Left ventricle myocardium inferior (tissue), 1 donor: ENCODE data around the gene CELF4. TPM values are rescaled to one million over a fixed set of nuclear protein-coding genes. Genes with fewer than 3 reads are reported as not detected.
A peak's percentile ranks its signal among the peaks of the same experiment; 100 is the strongest.

Experiments
- DNase-seq: peaks from one replicate; pipeline ENCODE4 v3.0.0-alpha.2; 2020
- H3K27ac ChIP-seq: fragments of 200-600 bp; replicated peaks from 2 replicates; pipeline ENCODE4 v1.8.0; 2021
- H3K27me3 ChIP-seq: fragments of 200-600 bp; 2 replicates; pipeline ENCODE4 v1.8.0; 2021; ENCODE audit warnings: low read depth
- H3K36me3 ChIP-seq: fragments of 200-600 bp; 2 replicates; pipeline ENCODE4 v1.8.0; 2021
- H3K4me1 ChIP-seq: fragments of 200-600 bp; 2 replicates; pipeline ENCODE4 v1.8.0; 2021
- H3K4me3 ChIP-seq: fragments of 200-600 bp; 2 replicates; pipeline ENCODE4 v1.8.0; 2021; ENCODE audit warnings: mild to moderate bottlenecking, moderate library complexity
- H3K9me3 ChIP-seq: fragments of 200-600 bp; replicated peaks from 2 replicates; pipeline ENCODE4 v1.8.0; 2021
- intact Hi-C: fragments of 100-400 bp; cut with micrococcal nuclease; formaldehyde crosslinking; loops from one replicate; pipeline ENCODE4 v1.11.0; 2022
- total RNA-seq: library from RNA; stranded (reverse); fragmentation: NEBNext Ultra II Directional; extraction: Animal tissue kit (Norgen Biotek cat#: 25700); gene quantifications from one replicate; pipeline ENCODE4 v1.2.1, GENCODE V29; 2021
- TF ChIP-seq, protein P1 (sequence below): fragments of 200-600 bp; IDR thresholded peaks from 2 replicates; pipeline ENCODE4 v1.8.0; 2021; ENCODE audit warnings: antibody characterized with exemption, mild to moderate bottlenecking, borderline replicate concordance
- donor health status: DM: no; HTN: yes; CAD: no; lungs with severe emphysema.

The CELF4 gene
- total RNA-seq, 1 donor from 2014 or later = 0.60 TPM

DNA sequence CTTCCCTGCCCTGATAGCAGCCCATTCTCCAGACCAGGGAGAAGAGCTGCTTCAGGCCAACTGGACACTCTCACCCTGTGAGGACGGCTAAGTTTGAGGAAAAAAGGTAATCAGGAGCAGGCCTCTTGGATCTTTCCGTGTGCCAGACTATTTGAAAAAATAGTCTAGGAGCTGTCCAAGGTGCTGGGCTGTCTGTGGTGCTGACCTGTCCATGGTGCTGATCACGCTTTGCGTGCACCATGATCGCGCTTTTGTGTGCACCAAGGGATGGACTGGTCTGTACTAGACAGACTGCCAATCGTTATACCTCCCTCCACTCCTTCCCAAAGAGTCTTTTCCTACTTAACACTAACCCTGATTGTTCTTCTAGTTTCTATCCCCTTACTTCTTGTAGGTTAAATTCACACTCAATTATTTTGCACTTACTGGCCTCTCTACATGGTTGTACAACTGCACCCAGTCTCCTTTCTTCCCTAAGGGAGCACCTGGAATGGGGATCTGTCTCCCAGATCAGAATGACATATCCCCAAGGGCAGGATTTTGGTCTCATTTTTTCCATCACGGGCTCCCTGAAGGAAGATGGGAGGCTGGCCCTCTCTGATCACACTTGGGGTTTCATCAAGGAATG lies 295.4 kb downstream of the CELF4 start:
- peak; percentile 35 for DNase-seq
- TF ChIP-seq, protein P1, sequence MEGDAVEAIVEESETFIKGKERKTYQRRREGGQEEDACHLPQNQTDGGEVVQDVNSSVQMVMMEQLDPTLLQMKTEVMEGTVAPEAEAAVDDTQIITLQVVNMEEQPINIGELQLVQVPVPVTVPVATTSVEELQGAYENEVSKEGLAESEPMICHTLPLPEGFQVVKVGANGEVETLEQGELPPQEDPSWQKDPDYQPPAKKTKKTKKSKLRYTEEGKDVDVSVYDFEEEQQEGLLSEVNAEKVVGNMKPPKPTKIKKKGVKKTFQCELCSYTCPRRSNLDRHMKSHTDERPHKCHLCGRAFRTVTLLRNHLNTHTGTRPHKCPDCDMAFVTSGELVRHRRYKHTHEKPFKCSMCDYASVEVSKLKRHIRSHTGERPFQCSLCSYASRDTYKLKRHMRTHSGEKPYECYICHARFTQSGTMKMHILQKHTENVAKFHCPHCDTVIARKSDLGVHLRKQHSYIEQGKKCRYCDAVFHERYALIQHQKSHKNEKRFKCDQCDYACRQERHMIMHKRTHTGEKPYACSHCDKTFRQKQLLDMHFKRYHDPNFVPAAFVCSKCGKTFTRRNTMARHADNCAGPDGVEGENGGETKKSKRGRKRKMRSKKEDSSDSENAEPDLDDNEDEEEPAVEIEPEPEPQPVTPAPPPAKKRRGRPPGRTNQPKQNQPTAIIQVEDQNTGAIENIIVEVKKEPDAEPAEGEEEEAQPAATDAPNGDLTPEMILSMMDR = no peak
- no peak overlapping the region for H3K27ac ChIP-seq
- H3K27me3 ChIP-seq = peaks cover 60% of the 10 kb centered on the region
- H3K4me1 ChIP-seq = no peaks in the 10 kb centered on the region
- intact Hi-C loops = no loop called here
- no peaks in the 10 kb centered on the region for H3K36me3 ChIP-seq
- no peak overlapping the region for H3K4me3 ChIP-seq
- no peaks in the 10 kb centered on the region for H3K9me3 ChIP-seq

DNA sequence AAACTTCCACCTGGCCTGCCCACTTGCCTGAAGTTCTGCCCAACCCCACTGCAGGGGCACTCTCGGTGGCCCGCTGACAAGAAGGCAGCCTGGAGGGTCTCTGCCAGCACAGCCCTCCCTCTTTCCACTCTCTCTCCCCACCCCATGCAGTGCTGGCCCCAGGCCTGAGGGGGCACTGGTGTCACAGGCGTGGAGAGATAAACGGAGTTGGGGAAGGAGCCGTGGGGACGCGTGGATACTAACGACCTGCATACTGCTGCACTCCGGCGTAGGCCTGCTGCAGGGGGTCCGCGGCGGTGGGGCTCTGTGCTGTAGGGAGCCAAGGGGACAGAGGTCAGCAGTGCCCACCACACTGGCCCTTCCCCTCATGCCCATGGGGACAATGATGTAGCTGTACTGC lies 299.3 kb downstream of the CELF4 start:
- Histone ChIP-seq H3K27ac (no peak overlapping the region), H3K4me3 (no peak overlapping the region), H3K4me1 (no peaks in the 10 kb centered on the region), H3K36me3 (no peaks in the 10 kb centered on the region), H3K27me3 (peaks cover 60% of the 10 kb centered on the region), H3K9me3 (no peaks in the 10 kb centered on the region)
- intact Hi-C loops = no loop called here
- TF ChIP-seq, protein P1 = no peak
- no peak for DNase-seq

DNA sequence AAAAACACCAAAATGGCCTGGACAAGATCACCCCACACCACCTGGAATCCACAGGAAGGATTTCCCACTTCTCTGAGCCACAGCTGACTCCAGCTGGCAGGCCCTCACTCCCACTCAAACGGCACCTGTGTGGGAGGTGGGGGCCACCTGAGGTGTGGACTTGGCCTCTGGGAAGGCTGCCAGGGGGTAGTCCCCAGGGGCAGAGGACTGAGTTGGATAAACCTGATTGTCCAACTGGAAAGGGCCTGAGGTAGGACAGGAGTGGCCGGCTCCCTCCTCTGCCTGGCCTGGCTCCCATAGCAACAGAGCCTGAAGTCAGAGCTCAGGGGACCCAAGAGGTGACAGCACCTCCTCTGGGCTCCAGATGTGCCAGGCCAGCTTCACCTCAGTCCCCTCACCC lies 300.2 kb downstream of the CELF4 start:
- intact Hi-C loops = no loop called here
- TF ChIP-seq, protein P1 = no peak
- H3K4me1 ChIP-seq = no peaks in the 10 kb centered on the region
- no peaks in the 10 kb centered on the region for H3K36me3 ChIP-seq
- no peak overlapping the region for H3K27ac ChIP-seq
- H3K4me3 ChIP-seq = no peak overlapping the region
- H3K9me3 ChIP-seq = no peaks in the 10 kb centered on the region
- peaks cover 69% of the 10 kb centered on the region for H3K27me3 ChIP-seq
- DNase-seq = no peak

DNA sequence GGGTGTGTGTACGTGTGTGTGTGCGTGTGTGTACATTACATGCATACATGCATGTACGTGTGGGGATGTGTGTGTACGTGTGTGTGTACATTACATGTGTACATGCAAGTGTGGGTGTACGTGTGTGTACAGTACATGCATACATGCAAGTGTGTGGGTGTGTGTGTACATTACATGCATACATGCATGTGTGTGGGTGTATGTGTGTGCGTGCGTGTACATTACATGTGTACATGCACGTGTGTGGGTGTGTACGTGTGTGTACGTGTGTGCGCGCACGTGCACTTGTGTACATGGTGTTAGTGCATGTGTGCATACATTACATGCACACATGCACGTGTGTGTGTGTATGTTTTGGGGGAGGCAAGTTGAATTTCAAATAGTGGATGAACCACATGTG lies 300.6 kb downstream of the CELF4 start:
- no peaks in the 10 kb centered on the region for H3K4me1 ChIP-seq
- no peak overlapping the region for H3K27ac ChIP-seq
- H3K4me3 ChIP-seq = no peak overlapping the region
- TF ChIP-seq, protein P1 = no peak
- DNase-seq = no peak
- H3K9me3 ChIP-seq = no peaks in the 10 kb centered on the region
- peaks cover 72% of the 10 kb centered on the region for H3K27me3 ChIP-seq
- H3K36me3 ChIP-seq = no peaks in the 10 kb centered on the region
- intact Hi-C loops = no loop called here

DNA sequence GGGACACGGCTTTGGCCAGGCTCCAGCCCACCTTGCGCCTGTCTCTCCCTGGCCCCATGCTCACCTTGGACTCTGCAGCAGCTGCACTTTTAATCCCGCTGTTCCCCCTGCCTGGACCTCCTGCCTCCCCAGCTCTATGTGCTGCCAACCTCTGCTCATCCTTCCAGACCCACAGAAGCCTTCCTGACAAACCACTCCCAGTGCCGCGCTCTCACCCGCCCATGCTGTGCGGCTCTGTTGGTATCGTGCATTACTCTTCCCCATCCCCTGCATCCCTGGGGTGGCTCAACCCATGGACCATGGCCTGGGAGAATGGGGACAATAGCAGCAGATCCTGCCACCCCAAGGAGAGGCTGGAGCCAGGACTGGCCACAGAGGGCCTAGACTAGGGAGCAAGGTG lies 303.6 kb downstream of the CELF4 start:
- Histone ChIP-seq H3K9me3 (no peaks in the 10 kb centered on the region), H3K27ac (no peak overlapping the region), H3K4me3 (no peak overlapping the region), H3K36me3 (no peaks in the 10 kb centered on the region), H3K27me3 (peaks cover 97% of the 10 kb centered on the region), H3K4me1 (no peaks in the 10 kb centered on the region)
- TF ChIP-seq, protein P1 = no peak
- DNase-seq = no peak
- intact Hi-C loops = no loop called here
